SK-N-SH treated with all-trans-retinoic acid at 6 μM for 48 hours (cell line): ENCODE results near the gene PLXND1.

Experiments
- POU6F1 ChIP-seq: fragments of 250-450 bp; sonication (Bioruptor Pico); IDR thresholded peaks from 2 replicates; pipeline ENCODE4 v1.8.0; 2021; ENCODE audit warnings: low read depth, mild to moderate bottlenecking, moderate library complexity, borderline replicate concordance
- PPARA ChIP-seq: fragments of 250-450 bp; sonication (Bioruptor Pico); IDR thresholded peaks from 2 replicates; pipeline ENCODE4 v1.5.0; 2020; ENCODE audit warnings: mild to moderate bottlenecking, borderline replicate concordance
- RARB ChIP-seq: fragments of 250-450 bp; sonication (Bioruptor Pico); IDR thresholded peaks from 2 replicates; pipeline ENCODE4 v1.8.0; 2021; ENCODE audit warnings: mild to moderate bottlenecking, moderate library complexity
- TCF4 ChIP-seq: fragments of 250-450 bp; sonication (Bioruptor Pico); IDR thresholded peaks from 2 replicates; pipeline ENCODE4 v1.8.0; 2021; ENCODE audit warnings: mild to moderate bottlenecking, moderate library complexity, borderline replicate concordance
- ZNF8 ChIP-seq: fragments of 450-650 bp; formaldehyde crosslinking; IDR thresholded peaks from 2 replicates; pipeline ENCODE4 v1.5.0; 2020; ENCODE audit warnings: mild to moderate bottlenecking, moderate library complexity

- TF ChIP-seq POU6F1 = no peak
- no peak for TF ChIP-seq PPARA (CRISPR knock-in tag)
- TF ChIP-seq RARB (CRISPR knock-in tag) = no peak
- TF ChIP-seq TCF4 (CRISPR knock-in tag) = no peak
- TF ChIP-seq ZNF8 (CRISPR knock-in tag) = no peak
Measured at GRCh38 chr3:129604767-129605166, 1.7 kb downstream of the PLXND1 start.
